GM19238 (cell line): Measurements from ENCODE around the gene KCNS1.
A peak's percentile ranks its signal among the peaks of the same experiment; 100 is the strongest.
"Not testable (repeated sequence)": the region's sequence is repeated elsewhere in the genome, so short reads cannot be mapped to it uniquely, and the experiment has no call there.

Source experiments
- DNase-seq: peaks from one replicate; pipeline ENCODE4 v3.0.0; 2011; ENCODE audit warnings: low spot score; ENCODE audit not compliant: insufficient read length

Gene KCNS1, protein sequence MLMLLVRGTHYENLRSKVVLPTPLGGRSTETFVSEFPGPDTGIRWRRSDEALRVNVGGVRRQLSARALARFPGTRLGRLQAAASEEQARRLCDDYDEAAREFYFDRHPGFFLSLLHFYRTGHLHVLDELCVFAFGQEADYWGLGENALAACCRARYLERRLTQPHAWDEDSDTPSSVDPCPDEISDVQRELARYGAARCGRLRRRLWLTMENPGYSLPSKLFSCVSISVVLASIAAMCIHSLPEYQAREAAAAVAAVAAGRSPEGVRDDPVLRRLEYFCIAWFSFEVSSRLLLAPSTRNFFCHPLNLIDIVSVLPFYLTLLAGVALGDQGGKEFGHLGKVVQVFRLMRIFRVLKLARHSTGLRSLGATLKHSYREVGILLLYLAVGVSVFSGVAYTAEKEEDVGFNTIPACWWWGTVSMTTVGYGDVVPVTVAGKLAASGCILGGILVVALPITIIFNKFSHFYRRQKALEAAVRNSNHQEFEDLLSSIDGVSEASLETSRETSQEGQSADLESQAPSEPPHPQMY

GRCh38 chr20:45100563-45101245 lies at the start of gene KCNS1:
Gene KCNS1, minus strand, starts transcription at chr20:45101127. Its CDS starts 1,891 bp downstream, at chr20:45099236.
- no peak for DNase-seq

GRCh38 chr20:45149062-45149461 lies 48.1 kb upstream of the KCNS1 start:
- no peak for DNase-seq

GRCh38 chr20:45140836-45141235 lies 39.9 kb upstream of the KCNS1 start:
- DNase-seq: no peak

- not testable (repeated sequence) for DNase-seq
Observed at GRCh38 chr20:45139733-45140375, 38.9 kb upstream of the KCNS1 start.

DNA sequence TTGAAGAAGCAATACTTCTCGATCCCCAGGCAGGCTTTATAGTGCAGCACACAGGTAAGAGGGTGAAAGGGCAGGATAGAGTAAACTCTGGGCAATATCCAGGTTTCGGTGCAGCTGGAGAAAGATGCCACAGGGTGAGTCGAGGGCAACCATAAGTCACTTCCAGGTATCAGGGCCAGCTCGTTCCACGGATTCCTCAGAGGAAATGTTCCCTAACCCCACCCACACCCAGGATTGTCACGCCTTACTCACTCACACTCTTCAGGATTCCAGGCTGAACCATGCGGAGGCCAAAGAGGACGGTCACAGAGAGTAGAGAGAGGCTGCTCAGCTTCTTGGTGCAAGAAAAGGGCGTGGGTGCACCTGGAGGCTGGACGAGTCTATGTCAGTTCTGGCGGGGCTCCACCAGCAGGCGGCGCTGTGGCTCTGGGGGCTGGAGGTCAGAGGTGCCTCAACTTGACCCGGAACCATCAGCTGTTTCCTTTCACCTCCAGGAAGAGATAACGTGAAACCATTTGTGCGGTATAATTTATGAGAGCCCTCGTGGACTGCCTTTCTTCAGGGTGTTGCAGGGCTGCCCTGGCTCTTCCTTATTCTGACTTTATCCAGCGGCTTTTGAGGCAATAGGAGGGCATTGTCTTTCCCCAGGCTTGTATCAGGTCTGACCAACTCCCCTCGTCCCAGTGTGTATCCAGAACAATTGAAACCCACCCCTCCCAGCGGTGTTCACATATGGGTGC lies 37.8 kb upstream of the KCNS1 start:
- peak; percentile 23 for DNase-seq

DNA sequence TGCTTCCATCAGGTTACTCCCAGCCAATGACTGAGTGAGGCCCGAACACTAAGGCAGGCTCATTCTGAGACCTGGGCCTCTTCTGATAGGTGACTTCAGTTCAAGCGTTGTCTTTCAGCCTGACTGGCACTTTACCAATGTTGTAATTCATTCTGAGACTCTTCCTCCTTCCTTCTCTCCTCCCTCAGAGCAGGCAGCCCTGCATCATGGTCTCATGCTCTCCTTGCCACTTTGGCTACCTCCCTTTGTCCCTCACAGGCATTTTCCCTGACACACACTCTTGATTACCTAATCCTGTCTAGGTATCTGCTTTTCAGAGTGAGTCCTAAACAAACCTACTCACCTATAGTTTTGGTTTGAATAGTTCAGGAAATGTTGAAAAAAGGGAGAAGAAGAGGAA lies 36.0 kb upstream of the KCNS1 start:
- no peak for DNase-seq

GRCh38 chr20:45128099-45128498 lies 27.2 kb upstream of the KCNS1 start:
- no peak for DNase-seq

- DNase-seq: no peak
Observed at GRCh38 chr20:45124365-45124764, 23.4 kb upstream of the KCNS1 start, which contains the start of gene WFDC12. Gene WFDC12, minus strand, starts transcription at chr20:45124465. Its CDS starts 18 bp downstream, at chr20:45124447.

DNA sequence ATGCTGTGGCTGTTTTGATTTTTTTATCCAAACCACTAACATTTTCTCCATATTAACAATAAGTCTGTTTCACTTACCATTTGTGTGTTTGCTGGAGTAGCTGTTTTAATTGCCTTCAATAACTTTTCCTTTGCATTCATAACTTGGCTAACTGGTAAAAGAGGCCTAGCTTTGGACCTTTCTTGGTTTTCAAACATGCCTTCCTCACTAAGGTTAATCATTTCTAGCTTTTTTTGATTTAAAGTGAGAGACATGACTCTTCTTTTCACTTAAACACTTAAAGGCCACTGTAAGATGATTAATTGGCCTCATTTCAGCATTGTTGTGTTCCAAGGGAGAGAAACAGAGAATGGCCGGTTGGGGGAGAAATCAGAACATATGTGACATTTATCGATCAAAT lies 20.5 kb upstream of the KCNS1 start:
- DNase-seq: no peak

GRCh38 chr20:45119556-45120266 lies 18.8 kb upstream of the KCNS1 start:
- no peak for DNase-seq

- no peak for DNase-seq
Observed at GRCh38 chr20:45118028-45118427, 17.1 kb upstream of the KCNS1 start.

GRCh38 chr20:45117581-45117980 lies 16.7 kb upstream of the KCNS1 start:
- no peak for DNase-seq

DNA sequence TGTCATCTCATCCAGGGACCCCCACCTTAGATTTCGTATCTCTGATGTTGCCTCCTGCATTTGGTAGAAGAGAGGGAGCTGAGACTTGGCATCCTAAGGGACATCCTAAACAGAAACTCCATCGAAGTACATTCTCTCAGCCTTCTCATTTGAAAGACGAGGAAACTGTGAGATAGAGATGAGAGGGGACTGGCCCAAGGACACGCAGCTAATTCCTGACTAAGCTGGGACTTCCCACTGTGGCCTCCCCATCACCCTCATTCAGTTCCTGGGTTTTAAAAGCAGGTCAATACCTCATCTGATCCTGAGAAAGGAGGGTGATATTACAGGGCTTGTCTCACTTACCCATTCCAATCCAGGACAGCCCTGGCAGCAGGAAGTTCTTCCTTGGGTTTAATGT lies 14.9 kb upstream of the KCNS1 start:
- DNase-seq: no peak

- DNase-seq: no peak
Observed at GRCh38 chr20:45115386-45115774, 14.5 kb upstream of the KCNS1 start.

GRCh38 chr20:45114465-45115385 lies 13.8 kb upstream of the KCNS1 start, which contains the start of gene WFDC5:
Gene WFDC5, minus strand, starts transcription at chr20:45115174. Its CDS starts 91 bp downstream, at chr20:45115083.
- no peak for DNase-seq

DNA sequence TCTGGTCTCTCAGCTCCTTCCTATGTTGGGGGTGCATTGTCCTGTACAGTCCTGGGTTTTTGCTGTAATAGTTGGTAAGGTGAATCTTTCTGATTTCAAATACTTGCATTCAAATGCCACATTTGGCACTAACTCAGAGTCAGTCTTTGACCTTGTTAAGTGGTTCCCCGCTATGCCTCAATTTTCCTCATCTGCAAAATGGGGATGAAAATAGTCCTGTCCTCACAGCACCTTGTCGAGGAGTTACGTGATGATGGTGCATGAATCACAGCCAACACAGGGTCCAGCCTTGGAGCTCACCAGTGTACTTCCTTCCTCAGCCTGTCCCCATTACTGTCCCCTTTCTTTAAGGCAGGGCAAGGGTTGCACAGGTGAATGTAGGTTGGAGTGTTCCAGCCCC lies 12.9 kb upstream of the KCNS1 start:
- no peak for DNase-seq

- no peak for DNase-seq
Observed at GRCh38 chr20:45112754-45113153, 11.8 kb upstream of the KCNS1 start.

DNA sequence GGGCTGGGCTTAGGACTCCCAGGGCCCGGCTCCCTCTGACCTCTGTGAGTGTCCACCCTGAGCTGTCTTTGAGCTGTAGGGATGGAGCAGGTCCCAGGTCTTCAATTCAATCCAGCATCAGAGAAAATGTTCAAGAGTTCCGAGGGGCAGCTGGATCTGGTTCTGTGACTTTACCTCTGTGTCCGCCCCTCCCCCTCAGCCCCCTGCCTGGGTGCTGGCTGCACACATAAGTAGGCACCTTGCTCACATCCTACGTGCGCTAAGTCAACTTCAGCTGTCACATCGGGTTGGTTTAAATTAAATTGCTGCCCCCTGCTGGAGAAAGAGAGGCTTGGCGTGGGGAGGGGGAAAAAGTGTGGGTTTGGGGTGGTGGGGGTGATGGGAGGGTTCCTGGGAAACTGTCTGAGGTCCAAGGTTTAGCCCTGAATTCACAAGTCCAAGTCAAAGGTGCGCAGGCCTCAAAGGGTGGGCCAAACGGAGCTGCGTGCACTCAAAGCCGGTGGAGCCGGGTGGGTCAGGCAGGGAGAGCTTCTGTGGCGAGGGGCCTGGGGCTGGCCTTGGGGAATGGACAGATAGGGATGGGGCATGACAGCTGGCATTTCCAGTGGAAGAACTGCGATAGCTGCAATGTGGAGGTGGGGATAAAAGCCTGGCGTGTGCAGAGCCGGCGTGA lies 11.0 kb upstream of the KCNS1 start:
- DNase-seq: no peak

GRCh38 chr20:45111285-45111684 lies 10.4 kb upstream of the KCNS1 start:
- DNase-seq: no peak
